ENCODE results near the gene KIF1A.
"Not testable (repeated sequence)": the region's sequence is repeated elsewhere in the genome, so short reads cannot be mapped to it uniquely, and the experiment has no call there.

The KIF1A gene

DNA sequence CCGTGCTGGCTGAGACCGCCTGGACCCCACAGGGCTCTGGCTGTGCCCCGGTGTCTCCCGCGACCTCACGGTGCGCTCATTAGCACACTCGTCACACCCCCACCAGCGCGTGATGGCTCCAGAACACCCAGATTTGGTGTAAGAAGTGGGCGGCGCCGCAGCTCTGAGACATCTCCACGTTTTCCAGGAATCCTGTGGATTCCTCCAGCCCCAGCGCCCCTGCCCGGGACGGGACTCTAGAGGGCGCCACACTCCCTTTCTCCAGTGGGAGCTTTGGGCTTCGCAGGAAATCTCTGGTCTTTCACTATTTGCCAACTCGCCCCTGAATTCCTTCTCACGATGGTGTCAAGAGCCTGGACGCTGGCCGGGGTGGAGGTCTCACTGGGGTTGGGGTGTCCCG lies 144.7 kb downstream of the KIF1A start:
- DNase-seq: not testable (repeated sequence)

DNA sequence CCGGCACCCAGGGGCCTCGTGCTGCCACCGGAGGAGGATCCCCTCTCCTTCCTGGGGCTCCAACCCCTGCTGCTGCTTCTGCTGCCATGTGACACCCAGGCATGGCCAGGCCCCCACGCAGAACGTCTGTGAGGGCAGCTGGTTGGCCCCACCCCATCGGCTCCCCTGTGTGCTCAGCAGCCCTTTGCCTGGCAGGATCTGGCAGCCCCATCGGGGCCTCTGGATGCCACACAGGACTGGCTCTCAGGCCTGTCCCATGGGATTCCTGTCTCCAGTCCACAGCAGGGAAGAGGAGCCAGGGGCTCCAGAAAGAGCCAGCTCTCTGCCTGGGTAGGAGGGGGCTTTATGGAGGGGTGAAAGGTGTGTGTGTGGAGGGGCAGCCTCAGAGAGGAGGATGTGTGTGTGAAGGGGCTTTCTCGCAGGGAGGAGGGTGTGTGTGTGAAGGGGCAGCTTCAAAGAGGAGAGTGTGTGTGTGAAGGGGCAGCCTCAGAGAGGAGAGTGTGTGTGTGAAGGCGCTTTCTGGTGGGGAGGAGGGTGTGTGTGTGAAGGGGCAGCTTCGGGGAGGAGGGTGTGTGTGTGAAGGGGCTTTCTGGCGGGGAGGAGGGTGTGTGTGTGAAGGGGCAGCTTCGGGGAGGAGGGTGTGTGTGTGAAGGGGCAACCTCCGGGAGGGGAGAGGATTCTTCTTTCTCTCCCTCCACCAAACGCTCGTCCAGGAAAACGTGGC lies 145.4 kb downstream of the KIF1A start:
- not testable (repeated sequence) for DNase-seq

DNA sequence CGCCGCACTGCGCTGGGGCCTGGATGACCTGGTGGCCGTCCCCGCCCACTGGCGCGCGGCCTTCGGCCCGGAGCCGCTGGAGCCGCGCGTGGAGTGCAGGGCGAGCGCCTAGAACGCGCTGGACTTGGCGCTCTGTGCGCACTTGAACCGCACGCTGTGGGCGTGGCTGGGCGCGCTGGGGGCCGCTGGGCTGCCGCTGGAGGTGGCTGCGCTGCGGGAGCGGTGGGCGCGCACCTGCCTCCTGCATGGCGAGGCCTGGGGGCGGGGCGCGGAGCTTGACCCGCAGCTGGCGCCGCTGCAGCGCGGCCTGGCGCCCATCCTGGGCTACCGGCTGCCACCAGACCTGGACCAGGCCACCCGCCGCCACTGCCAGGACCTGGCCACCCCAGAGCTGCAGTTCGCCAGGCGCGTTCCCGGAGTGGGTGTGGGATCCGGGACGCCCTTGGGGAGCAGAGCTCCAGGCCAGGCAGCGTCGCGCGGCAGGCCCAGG lies 147.3 kb downstream of the KIF1A start:
- no peak for DNase-seq

DNA sequence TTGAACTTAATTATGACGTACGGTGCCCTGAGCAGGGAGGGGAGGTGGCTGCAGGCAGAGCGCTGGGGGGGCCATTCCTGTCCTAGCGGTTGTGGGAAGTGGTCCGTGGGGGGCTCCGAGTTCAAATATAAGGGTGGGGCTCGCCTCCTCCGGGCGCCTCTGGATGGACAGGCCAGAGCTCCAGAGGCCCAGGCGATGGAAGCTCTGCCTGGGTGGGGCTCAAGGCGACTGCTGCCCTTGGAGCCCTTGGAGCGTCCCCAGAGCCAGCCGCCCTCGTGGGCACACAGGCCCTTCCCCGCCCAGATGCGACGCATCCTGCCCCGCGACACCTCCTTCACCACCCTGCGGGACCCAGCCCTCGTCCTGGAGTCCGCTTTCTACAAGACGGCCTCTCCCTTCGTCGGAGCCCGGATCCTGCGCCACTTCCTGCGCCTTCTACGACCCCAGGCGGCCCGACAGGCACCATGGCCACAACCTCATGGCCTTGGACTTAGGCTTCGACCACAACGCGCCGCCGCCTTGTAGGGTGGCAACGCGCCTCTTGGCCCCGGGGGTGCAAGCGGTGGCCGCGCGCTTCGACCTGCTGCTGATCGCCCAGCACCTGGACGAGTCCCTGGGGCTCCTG lies 147.8 kb downstream of the KIF1A start:
- no peak for DNase-seq

DNA sequence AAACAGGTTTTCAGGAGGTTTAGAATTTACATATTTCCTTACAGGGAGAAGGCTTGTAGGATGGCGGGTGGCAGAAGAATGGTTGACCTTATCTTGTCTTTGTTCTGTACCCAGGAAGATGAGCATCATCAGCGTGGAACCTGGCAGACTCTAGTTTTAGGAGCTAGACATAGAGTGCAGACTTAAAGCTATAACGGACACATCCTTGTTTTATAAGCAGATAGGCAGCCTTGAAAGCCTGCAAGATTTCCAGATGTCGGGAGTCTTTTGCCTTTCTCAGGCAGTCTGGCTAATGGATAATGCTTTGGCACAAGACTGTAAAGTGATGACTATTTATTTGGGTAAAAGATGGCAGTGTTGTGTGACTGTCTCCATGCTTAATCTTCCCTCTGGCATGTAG lies 149.1 kb downstream of the KIF1A start:
- DNase-seq: no peak

DNA sequence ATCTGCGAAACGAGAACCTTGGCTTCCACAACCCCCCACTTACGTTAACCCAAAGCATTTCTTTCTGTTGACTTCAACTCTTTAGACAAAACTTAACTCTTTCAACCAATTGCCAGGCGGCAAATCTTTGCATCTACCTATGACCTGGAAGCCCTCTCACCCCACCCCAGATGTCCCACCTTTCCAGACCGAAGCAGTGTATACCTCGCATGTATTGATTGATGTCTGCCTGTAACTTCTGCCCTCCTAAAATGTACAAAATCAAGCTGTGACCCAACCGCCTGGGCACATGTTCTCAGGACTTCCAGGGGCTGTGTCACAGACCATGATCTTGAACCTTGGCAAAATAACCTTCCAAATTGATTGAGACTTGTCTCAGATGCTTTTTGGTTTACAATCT lies 149.6 kb downstream of the KIF1A start:
- no peak for DNase-seq

DNA sequence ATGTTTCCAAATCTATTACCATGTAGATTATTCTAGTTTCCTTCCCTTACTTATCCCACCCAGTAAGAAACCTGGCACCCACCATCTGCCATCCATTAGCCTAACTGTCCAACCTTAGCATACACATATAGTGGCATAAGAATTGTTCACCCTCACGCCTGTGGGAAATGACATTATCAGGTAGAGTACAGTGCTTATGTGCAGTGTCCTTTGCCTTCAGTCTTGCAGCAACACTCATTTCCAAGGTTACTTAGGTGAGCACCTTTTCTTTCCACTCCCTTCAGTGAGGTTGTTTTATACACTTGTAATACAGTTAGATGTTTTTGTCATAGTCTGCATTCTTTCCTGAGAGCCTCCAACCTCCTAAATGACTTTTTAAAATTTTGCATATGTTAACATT lies 155.4 kb downstream of the KIF1A start:
- no peak for DNase-seq
